BLaER1 treated with 17β-estradiol and CSF1 and Interleukin-3, amounts not matched to agents 10 nM and 100 nM (cell line): ENCODE measurements around the gene LAT.
"Not testable (repeated sequence)": the region's sequence is repeated elsewhere in the genome, so short reads cannot be mapped to it uniquely, and the experiment has no call there.

Experiments
- H3K27ac ChIP-seq, 11 experiments: shearing (Covaris generic); formaldehyde crosslinking; 2 replicates each; pipeline ENCODE4 v1.8.1; 2022
- H3K27me3 ChIP-seq, 11 experiments: shearing (Covaris generic); formaldehyde crosslinking; 2 replicates each; pipeline ENCODE4 v1.8.1; 2022
- H3K36me3 ChIP-seq, 11 experiments: shearing (Covaris generic); formaldehyde crosslinking; 2 replicates each; pipeline ENCODE4 v1.8.1; 2022
- H3K4me1 ChIP-seq, 10 experiments: shearing (Covaris generic); formaldehyde crosslinking; 2 replicates each; pipeline ENCODE4 v1.8.1; 2022
- H3K4me2 ChIP-seq, 11 experiments: shearing (Covaris generic); formaldehyde crosslinking; 2 replicates each; pipeline ENCODE4 v1.8.1; 2022
- H3K4me3 ChIP-seq, 10 experiments: shearing (Covaris generic); formaldehyde crosslinking; 2 replicates each; pipeline ENCODE4 v1.8.1; 2022
- H3K9ac ChIP-seq, 11 experiments: shearing (Covaris generic); formaldehyde crosslinking; 2 replicates each; pipeline ENCODE4 v1.8.1; 2022
- H3K9me3 ChIP-seq, 11 experiments: shearing (Covaris generic); formaldehyde crosslinking; replicated peaks in 1 of 11; 2 replicates each; pipeline ENCODE4 v1.8.1; 2022
- H4K20me1 ChIP-seq, 11 experiments: shearing (Covaris generic); formaldehyde crosslinking; 2 replicates each; pipeline ENCODE4 v1.8.1; 2022
- Cebpa-rat ChIP-seq, 11 experiments: shearing (Covaris generic); IDR thresholded peaks; 2 replicates each; pipeline ENCODE4 v1.8.1; 2022

LAT gene

DNA sequence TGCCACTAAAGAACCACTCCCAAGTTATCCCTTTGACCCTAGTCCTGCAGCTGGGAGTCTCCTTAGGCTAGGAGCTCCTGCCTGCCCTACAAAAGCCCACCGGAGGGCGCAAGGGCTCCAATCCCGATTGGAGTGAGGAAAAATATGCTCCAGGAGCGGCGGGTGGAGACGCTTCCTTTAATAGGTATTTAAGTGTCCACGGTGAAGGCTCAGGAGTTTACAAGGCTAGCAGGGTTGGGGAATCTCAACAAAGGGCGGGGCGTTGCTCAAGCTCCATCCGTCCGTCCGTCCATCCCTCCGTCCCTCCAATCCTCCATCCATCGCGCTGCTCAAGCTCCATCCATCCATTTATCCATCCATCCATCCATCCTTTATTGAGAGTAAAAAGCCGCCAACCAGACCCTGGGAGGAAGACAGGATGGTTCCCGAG is 10.8 kb upstream of the LAT start:
- Histone ChIP-seq H4K20me1 (peaks cover 0 to 27% (median 0%) of the 10 kb centered on the region in 11 experiments; a peak in 8 of 22 replicates), H3K27me3 (no peaks in the 10 kb centered on the region), H3K36me3 (peaks cover 9 to 30% (median 19%) of the 10 kb centered on the region in 11 experiments; a peak in 18 of 22 replicates), H3K4me2 (peak overlapping the region; percentile 86 to 100 (median 97)), H3K4me3 (peak overlapping the region; percentile 80 to 97 (median 88)), H3K27ac (peak overlapping the region; percentile 69 to 90 (median 86); a peak in 21 of 22 replicates), H3K9me3 (no peaks in the 10 kb centered on the region), H3K9ac (peak overlapping the region; percentile 82 to 95 (median 89); a peak in 21 of 22 replicates), H3K4me1 (peaks cover 18 to 42% (median 25%) of the 10 kb centered on the region in 10 experiments)
- no peak for TF ChIP-seq Cebpa-rat (IDR thresholded peaks at IDR 0.05)

GRCh38 chr16:28974437-28975157 is 10.3 kb upstream of the LAT start, which contains the start of gene SPNS1:
Gene SPNS1, plus strand, starts transcription at chr16:28974778. Its CDS starts 374 bp downstream, at chr16:28975152.
- no peaks in the 10 kb centered on the region for H3K27me3 ChIP-seq
- peak within 1 kb of the TSS; percentile 80 to 97 (median 88) for H3K4me3 ChIP-seq
- no peak for TF ChIP-seq Cebpa-rat (IDR thresholded peaks at IDR 0.05)
- H3K9ac ChIP-seq: peak within 1 kb of the TSS; percentile 82 to 95 (median 89)
- peaks cover 18 to 42% (median 25%) of the 10 kb centered on the region in 10 experiments for H3K4me1 ChIP-seq
- no peaks in the 10 kb centered on the region for H3K9me3 ChIP-seq
- peaks cover 0 to 27% (median 0%) of the 10 kb centered on the region in 11 experiments; a peak in 8 of 22 replicates for H4K20me1 ChIP-seq
- peak within 1 kb of the TSS; percentile 69 to 90 (median 86) for H3K27ac ChIP-seq
- H3K4me2 ChIP-seq: peak within 1 kb of the TSS; percentile 86 to 100 (median 97)
- peaks cover 13 to 36% (median 25%) of the 10 kb centered on the region in 11 experiments; a peak in 19 of 22 replicates for H3K36me3 ChIP-seq

GRCh38 chr16:28975158-28975599 is 9.7 kb upstream of the LAT start:
- Histone ChIP-seq H3K4me2 (peak overlapping the region; percentile 86 to 100 (median 97)), H4K20me1 (peaks cover 0 to 29% (median 0%) of the 10 kb centered on the region in 11 experiments; a peak in 8 of 22 replicates), H3K27ac (peak overlapping the region; percentile 69 to 90 (median 86)), H3K4me3 (peak overlapping the region; percentile 80 to 97 (median 88)), H3K9ac (peak overlapping the region; percentile 82 to 95 (median 89)), H3K4me1 (peaks cover 18 to 42% (median 25%) of the 10 kb centered on the region in 10 experiments), H3K36me3 (peaks cover 13 to 42% (median 30%) of the 10 kb centered on the region in 11 experiments; a peak in 21 of 22 replicates), H3K9me3 (no peaks in the 10 kb centered on the region), H3K27me3 (no peaks in the 10 kb centered on the region)
- no peak for TF ChIP-seq Cebpa-rat (IDR thresholded peaks at IDR 0.05)

DNA sequence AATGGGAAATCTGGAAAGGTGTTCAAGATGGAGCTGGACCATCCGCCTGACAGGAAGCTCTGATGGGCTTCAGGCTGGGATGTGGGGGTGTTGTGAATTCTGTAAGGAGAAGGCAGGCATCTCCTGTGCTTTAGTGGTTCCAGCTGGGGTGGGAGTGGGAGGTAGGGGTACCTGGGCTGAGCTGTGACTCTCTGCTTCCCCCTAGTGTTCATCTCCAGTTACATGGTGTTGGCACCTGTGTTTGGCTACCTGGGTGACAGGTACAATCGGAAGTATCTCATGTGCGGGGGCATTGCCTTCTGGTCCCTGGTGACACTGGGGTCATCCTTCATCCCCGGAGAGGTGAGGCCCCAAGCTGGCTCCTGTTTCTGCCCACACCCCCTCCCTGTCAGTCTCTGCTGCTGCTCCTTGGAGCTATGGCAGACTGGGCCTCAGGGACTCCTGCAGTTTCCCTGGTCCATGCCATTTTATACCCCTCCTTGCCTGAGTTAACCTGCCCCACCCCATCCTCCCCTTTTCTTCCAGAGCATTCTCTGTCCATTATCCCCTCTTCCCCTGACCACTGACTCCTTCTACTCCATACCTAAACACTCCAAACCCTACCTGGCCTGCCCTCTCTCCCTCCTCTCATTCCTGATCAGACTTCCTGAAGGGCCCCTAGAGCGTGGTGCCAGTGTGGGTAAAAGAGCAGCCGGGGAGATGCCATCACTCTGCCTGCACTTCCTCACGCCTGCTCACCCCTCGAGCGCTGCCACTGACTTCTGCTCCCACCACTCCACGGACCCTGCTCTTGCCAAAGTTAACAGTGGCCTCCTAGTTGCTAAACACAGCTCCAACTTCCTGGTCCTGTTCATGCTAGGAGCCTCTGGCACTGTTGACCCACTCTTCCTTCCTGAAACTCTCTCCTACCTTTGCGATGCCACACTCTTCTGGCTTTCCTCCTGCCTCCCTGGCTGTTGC is 6.9 kb upstream of the LAT start:
- Histone ChIP-seq H3K27ac (no peak overlapping the region), H3K9me3 (peaks cover 0 to 12% (median 8%) of the 10 kb centered on the region in 11 experiments; a peak in 16 of 22 replicates), H3K4me3 (no peak overlapping the region), H3K4me2 (peak overlapping the region in 2 of 11 experiments; percentile 93 to 97; a peak in 3 of 22 replicates), H3K27me3 (no peaks in the 10 kb centered on the region), H3K4me1 (peaks cover 19 to 48% (median 28%) of the 10 kb centered on the region in 10 experiments), H4K20me1 (peaks cover 0 to 44% (median 6%) of the 10 kb centered on the region in 11 experiments; a peak in 12 of 22 replicates), H3K9ac (peak overlapping the region in 1 of 11 experiments; percentile 23; a peak in 2 of 22 replicates), H3K36me3 (peaks cover 35 to 70% (median 58%) of the 10 kb centered on the region in 11 experiments)
- no peak for TF ChIP-seq Cebpa-rat (IDR thresholded peaks at IDR 0.05)

- H3K36me3 ChIP-seq: peaks cover 38 to 83% (median 72%) of the 10 kb centered on the region in 11 experiments
- peaks cover 32 to 63% (median 40%) of the 10 kb centered on the region in 10 experiments for H3K4me1 ChIP-seq
These were observed 4.5 kb upstream of the LAT start for GRCh38 chr16:28980330-28980729.

GRCh38 chr16:28980929-28981328 is 3.9 kb upstream of the LAT start:
- TF ChIP-seq Cebpa-rat (IDR thresholded peaks at IDR 0.05): no peak
- Histone ChIP-seq H3K4me1 (peaks cover 32 to 63% (median 40%) of the 10 kb centered on the region in 10 experiments), H3K9me3 (peaks cover 0 to 12% (median 8%) of the 10 kb centered on the region in 11 experiments; a peak in 16 of 22 replicates), H3K27ac (no peak overlapping the region), H4K20me1 (peaks cover 2 to 69% (median 25%) of the 10 kb centered on the region in 11 experiments; a peak in 17 of 22 replicates), H3K4me2 (no peak overlapping the region), H3K9ac (no peak overlapping the region), H3K4me3 (no peak overlapping the region), H3K27me3 (no peaks in the 10 kb centered on the region), H3K36me3 (peaks cover 38 to 85% (median 75%) of the 10 kb centered on the region in 11 experiments)

More at GRCh38 chr16:28980330-28980729, 4.5 kb upstream of the LAT start:
- not testable (repeated sequence) for H3K9ac ChIP-seq, H3K27me3 ChIP-seq, H3K27ac ChIP-seq, H3K4me2 ChIP-seq, H3K4me3 ChIP-seq
- Histone ChIP-seq H4K20me1 (peaks cover 2 to 64% (median 22%) of the 10 kb centered on the region in 11 experiments; a peak in 17 of 22 replicates), H3K9me3 (peaks cover 0 to 12% (median 8%) of the 10 kb centered on the region in 11 experiments; a peak in 16 of 22 replicates)

GRCh38 chr16:28981517-28981916 is 3.3 kb upstream of the LAT start:
- no peak overlapping the region for H3K27ac ChIP-seq
- no peak overlapping the region for H3K4me3 ChIP-seq

DNA sequence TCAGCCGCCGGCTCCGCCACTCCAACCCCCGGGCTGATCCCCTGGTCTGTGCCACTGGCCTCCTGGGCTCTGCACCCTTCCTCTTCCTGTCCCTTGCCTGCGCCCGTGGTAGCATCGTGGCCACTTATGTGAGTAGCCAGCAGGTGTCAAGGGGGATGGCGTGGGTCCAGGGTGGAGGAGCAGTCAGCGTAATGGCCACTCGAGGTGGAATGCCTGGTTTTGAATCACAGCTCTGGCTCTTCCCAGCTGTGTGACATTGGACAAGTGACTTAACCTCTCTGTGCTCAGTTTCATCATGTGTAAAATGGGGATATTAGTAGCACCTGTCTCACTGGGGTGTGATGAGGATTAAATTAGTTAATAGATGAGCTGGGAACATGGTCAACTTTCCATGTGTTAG is 2.4 kb upstream of the LAT start:
- Histone ChIP-seq H3K9me3 (peaks cover 11 to 27% (median 20%) of the 10 kb centered on the region in 11 experiments), H3K9ac (no peak overlapping the region), H3K4me1 (peaks cover 32 to 48% (median 40%) of the 10 kb centered on the region in 10 experiments), H3K4me3 (no peak overlapping the region), H3K4me2 (peak overlapping the region in 3 of 11 experiments; percentile 96 to 100 (median 98); a peak in 3 of 22 replicates), H4K20me1 (peaks cover 2 to 63% (median 25%) of the 10 kb centered on the region in 11 experiments; a peak in 17 of 22 replicates), H3K27me3 (no peaks in the 10 kb centered on the region), H3K36me3 (peaks cover 48 to 92% (median 80%) of the 10 kb centered on the region in 11 experiments), H3K27ac (no peak overlapping the region)
- TF ChIP-seq Cebpa-rat (IDR thresholded peaks at IDR 0.05): no peak

More at GRCh38 chr16:28981517-28981916, 3.3 kb upstream of the LAT start:
- TF ChIP-seq Cebpa-rat (IDR thresholded peaks at IDR 0.05): no peak
- peaks cover 32 to 57% (median 38%) of the 10 kb centered on the region in 10 experiments for H3K4me1 ChIP-seq
- H3K27me3 ChIP-seq: no peaks in the 10 kb centered on the region
- H4K20me1 ChIP-seq: peaks cover 2 to 68% (median 25%) of the 10 kb centered on the region in 11 experiments; a peak in 17 of 22 replicates
- peaks cover 2 to 18% (median 11%) of the 10 kb centered on the region in 11 experiments; a peak in 21 of 22 replicates for H3K9me3 ChIP-seq
- peaks cover 39 to 91% (median 80%) of the 10 kb centered on the region in 11 experiments for H3K36me3 ChIP-seq
- H3K4me2 ChIP-seq: no peak overlapping the region
- no peak overlapping the region for H3K9ac ChIP-seq
